BE2C (cell line): Measurements from ENCODE around the gene CYSLTR2.

Experiments used
- DNase-seq: peaks from one replicate; pipeline ENCODE4 v3.0.0-alpha.2; 2020
- H3K27me3 ChIP-seq: fragments of 250-450 bp; sonication (Bioruptor Pico); 2 replicates; pipeline ENCODE4 v1.5.1; 2020; ENCODE audit warnings: mild to moderate bottlenecking
- H3K36me3 ChIP-seq: fragments of 250-450 bp; sonication (Bioruptor Pico); 2 replicates; pipeline ENCODE4 v1.5.1; 2020; ENCODE audit warnings: mild to moderate bottlenecking
- H3K4me1 ChIP-seq: fragments of 250-450 bp; sonication (Bioruptor Pico); 2 replicates; pipeline ENCODE4 v1.5.1; 2020
- H3K4me3 ChIP-seq: 2 replicates; pipeline ENCODE4 v1.5.1; 2011; ENCODE audit warnings: low read depth, low read length
- H3K9me3 ChIP-seq: fragments of 250-450 bp; sonication (Bioruptor Pico); 2 replicates; pipeline ENCODE4 v1.5.1; 2020
- TF ChIP-seq, protein P1 (sequence below): IDR thresholded peaks from 2 replicates; pipeline ENCODE4 v1.5.1; 2012; ENCODE audit warnings: mild to moderate bottlenecking, low read depth, low read length

Gene CYSLTR2

DNA sequence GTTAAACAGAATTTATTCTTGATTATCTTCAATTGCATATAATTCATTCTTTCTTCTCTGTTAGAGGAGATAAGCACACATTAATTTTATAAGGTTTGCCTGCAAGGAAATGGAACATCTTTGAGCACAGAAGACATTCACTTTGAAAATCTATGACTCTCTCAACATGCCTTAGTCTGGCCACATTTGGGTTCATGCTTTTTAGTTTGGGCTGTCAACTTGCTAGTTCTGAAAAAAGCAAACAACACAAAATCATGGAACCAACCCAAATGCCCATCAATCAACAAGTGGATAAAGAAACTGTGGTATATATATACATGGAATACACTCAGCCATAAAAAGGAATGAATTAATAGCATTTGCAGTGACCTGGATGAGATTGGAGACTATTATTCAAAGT, 71.5 kb downstream of the CYSLTR2 start:
- Histone ChIP-seq H3K9me3 (peaks cover 6% of the 10 kb centered on the region; the same call in 1 of the 2 replicates), H3K36me3 (no peaks in the 10 kb centered on the region), H3K4me1 (peaks cover 8% of the 10 kb centered on the region), H3K27me3 (no peaks in the 10 kb centered on the region), H3K4me3 (no peak overlapping the region)
- no peak for DNase-seq
- TF ChIP-seq, protein P1, sequence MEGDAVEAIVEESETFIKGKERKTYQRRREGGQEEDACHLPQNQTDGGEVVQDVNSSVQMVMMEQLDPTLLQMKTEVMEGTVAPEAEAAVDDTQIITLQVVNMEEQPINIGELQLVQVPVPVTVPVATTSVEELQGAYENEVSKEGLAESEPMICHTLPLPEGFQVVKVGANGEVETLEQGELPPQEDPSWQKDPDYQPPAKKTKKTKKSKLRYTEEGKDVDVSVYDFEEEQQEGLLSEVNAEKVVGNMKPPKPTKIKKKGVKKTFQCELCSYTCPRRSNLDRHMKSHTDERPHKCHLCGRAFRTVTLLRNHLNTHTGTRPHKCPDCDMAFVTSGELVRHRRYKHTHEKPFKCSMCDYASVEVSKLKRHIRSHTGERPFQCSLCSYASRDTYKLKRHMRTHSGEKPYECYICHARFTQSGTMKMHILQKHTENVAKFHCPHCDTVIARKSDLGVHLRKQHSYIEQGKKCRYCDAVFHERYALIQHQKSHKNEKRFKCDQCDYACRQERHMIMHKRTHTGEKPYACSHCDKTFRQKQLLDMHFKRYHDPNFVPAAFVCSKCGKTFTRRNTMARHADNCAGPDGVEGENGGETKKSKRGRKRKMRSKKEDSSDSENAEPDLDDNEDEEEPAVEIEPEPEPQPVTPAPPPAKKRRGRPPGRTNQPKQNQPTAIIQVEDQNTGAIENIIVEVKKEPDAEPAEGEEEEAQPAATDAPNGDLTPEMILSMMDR = no peak

DNA sequence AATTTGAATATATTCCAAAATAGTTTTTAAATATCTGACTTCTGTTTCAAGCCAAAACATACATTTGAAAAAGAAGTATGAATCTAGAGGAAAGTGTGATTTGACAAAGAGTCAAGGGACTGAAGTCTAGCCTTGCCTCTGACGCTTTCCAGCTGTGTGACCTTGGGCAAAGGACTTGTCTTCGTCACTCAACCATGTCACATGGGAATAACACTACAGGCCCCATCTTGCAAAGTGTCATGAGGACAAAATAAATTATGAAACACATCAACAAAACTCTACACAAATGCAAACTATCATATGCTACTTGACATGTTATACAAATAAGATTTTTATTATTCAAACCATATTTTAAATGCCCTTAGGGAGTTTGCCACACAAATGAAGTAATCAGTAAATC, 73.0 kb downstream of the CYSLTR2 start:
- Histone ChIP-seq H3K27me3 (no peaks in the 10 kb centered on the region), H3K9me3 (peaks cover 6% of the 10 kb centered on the region; the same call in 1 of the 2 replicates), H3K36me3 (no peaks in the 10 kb centered on the region), H3K4me1 (peaks cover 8% of the 10 kb centered on the region), H3K4me3 (no peak overlapping the region)
- DNase-seq = no peak
- TF ChIP-seq, protein P1 = no peak

DNA sequence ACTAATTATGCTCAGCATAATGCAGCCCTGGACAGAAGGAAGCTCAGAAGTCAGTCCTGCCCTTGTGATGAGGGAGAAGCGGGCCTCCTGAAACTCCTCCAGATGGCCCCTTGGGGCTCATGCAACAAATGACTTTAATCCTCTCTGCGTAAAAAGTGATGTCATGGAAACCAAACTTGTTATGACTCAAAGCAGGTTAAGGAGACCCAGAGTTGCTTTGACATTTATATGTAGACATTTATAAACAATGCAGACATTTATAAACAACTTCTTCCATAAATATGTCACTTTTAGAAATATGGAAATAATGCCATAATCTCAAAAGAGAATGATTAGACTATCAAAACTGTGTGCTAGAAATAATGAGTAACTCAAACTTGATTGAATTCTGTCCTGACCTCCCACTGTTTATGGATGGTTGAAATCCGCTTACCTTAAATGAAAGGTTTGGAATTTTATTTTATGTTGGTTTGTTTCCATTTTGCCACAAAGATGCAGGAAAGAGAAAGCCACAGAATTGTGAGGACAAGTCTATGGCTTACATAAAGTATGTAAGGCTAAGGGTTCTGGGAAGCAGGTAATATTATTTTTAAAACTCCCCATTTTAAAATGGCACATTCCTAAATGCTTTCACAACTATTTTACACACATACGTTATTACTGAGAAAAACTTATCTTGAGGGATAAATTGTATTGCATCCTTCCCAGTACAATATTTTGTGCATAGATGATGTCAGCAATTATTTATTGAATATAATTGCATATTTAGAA, 73.7 kb downstream of the CYSLTR2 start:
- Histone ChIP-seq H3K36me3 (no peaks in the 10 kb centered on the region), H3K4me3 (no peak overlapping the region), H3K27me3 (no peaks in the 10 kb centered on the region), H3K9me3 (peaks cover 6% of the 10 kb centered on the region; the same call in 1 of the 2 replicates), H3K4me1 (peaks cover 8% of the 10 kb centered on the region)
- TF ChIP-seq, protein P1 = no peak
- no peak for DNase-seq

DNA sequence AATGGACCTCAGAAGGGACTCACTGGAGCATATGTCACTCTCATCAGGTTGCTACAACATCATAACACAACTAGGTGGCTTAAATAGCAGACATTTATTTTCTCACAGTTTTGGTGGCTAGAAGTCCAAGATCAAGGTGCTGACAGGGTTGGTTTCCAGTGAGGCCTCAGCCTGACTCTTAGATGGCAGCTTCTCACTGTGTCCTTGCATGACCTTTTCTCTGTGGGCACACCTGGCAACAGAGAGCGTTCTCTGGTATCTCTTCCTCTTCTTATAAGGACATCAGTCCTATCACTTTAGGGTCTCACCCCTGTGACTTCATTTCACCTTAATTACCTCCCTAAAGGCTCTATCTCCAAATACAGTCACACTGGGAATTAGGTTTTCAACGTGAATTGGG, 74.5 kb downstream of the CYSLTR2 start:
- TF ChIP-seq, protein P1 = no peak
- H3K4me1 ChIP-seq = peaks cover 8% of the 10 kb centered on the region
- DNase-seq = no peak

DNA sequence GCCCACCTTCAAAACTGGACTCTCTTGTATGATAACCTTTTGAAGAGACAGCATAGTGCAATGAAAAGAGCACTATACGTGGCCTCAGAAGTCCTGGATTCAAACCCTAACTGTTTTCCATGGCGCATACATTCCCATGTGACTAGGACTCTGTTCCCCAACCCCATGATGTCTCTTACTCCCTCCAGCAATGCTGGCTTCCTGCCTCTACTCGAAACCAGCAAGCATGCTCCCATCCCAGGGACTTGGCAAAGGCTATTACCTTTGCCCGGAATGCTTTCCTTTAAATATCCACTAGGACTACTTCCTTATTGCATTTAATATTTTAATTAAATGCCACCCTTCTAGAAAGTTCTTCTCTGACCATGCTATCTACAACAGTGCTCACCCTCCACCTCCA, 75.1 kb downstream of the CYSLTR2 start:
- Histone ChIP-seq H3K36me3 (no peaks in the 10 kb centered on the region), H3K9me3 (peaks cover 6% of the 10 kb centered on the region; the same call in 1 of the 2 replicates), H3K27me3 (no peaks in the 10 kb centered on the region), H3K4me3 (no peak overlapping the region), H3K4me1 (peaks cover 8% of the 10 kb centered on the region)
- TF ChIP-seq, protein P1 = no peak
- DNase-seq = no peak

More for the DNA sequence above, 74.5 kb downstream of the CYSLTR2 start:
- H3K9me3 ChIP-seq = peaks cover 6% of the 10 kb centered on the region; the same call in 1 of the 2 replicates
- H3K36me3 ChIP-seq = no peaks in the 10 kb centered on the region
- no peaks in the 10 kb centered on the region for H3K27me3 ChIP-seq
- no peak overlapping the region for H3K4me3 ChIP-seq

DNA sequence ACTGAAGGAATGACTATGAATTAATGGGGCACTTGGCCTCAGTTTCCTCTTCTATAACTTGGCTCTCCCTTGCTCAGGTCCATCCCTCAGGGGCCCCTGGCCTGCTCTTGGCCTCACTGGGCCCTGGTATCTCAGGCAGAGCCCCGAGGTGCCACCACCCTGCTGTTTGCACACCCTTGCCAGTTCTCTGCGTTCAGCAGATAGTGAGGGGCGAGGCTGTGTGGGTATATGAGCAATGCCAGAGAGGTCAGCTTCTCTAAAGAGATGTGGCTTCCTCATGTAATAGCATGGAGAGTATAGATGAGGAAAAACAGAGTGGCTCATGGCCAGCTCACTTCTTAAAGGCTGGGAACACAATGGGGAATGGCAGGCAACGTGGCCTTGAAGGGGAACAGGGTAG, 76.1 kb downstream of the CYSLTR2 start:
- H3K4me3 ChIP-seq = no peak overlapping the region

More for the DNA sequence above, 76.1 kb downstream of the CYSLTR2 start:
- TF ChIP-seq, protein P1 = no peak
- DNase-seq = no peak
- H3K27me3 ChIP-seq = no peaks in the 10 kb centered on the region
- H3K36me3 ChIP-seq = no peaks in the 10 kb centered on the region
- H3K9me3 ChIP-seq = peaks cover 6% of the 10 kb centered on the region; the same call in 1 of the 2 replicates
- H3K4me1 ChIP-seq = peaks cover 8% of the 10 kb centered on the region
